ENCODE measurements around the gene FAM117B. TPM values are rescaled to one million over a fixed set of nuclear protein-coding genes. Genes with fewer than 3 reads are reported as not detected.

Gene FAM117B
- 10 to 100 TPM; 11.4 to 16.7 TPM for total RNA-seq

DNA sequence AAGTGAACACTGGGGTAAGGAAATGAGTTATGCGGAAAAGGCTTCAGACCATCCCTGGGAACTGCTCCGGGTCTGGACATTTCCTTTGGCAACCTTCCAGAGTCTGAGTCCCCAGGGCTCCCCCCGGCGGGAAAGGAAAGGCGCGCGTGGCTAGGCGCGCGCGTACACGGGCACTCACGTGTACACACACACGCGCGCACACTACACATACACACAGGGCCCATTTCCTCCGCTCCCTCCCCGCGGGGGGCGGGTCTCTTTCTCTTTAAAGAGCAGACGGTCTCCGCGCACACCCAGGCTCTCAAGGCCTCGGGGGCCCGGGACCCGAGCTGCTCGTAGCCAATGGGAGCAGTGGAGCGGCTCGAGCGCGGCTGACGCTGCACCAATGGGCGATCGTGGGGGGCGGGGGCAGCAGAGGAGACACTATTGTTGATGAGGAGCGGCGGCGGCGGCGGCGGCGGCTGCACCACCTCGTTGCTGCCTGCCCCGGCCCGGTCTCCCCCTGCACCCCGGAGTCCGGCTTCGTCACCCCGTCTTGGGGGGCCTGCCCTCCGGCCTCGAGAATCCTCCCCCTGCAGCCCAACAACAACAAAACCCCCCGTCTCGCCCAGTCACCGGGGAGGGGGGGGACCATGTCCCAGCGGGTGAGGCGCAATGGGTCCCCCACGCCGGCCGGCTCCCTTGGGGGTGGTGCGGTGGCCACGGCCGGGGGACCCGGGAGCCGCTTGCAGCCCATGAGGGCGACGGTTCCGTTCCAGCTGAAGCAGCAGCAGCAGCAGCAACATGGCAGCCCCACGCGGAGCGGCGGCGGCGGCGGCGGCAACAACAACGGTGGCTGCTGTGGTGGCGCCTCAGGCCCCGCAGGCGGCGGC, at the start of gene FAM117B:
Gene FAM117B, plus strand, starts transcription at position 414 of the 872 bp plus-strand sequence. Its CDS starts 219 bp downstream, at position 633.
- Mint-ChIP-seq H3K4me3 (peak within 1 kb of the TSS; percentile 97 to 99), H3K36me3 (ENCODE audit: insufficient read depth in 2 of 2) (peaks cover 2 to 6% of the 10 kb centered on the region in 2 donors), H3K9me3 (no peaks in the 10 kb centered on the region), H3K27me3 (ENCODE audit: low read depth) (no peaks in the 10 kb centered on the region), H3K4me1 (ENCODE audit: low read depth) (peaks cover 63% of the 10 kb centered on the region), H3K27ac (peak within 1 kb of the TSS; percentile 96)
- DNase-seq (peak; percentile 97 to 99), ATAC-seq (replicated peaks in 1 of 2) (peak; percentile 88 to 90)

- Mint-ChIP-seq H3K36me3 (ENCODE audit: insufficient read depth in 2 of 2) (no peaks in the 10 kb centered on the region), H3K27me3 (ENCODE audit: low read depth) (no peaks in the 10 kb centered on the region), H3K27ac (no peak overlapping the region), H3K9me3 (no peaks in the 10 kb centered on the region), H3K4me1 (ENCODE audit: low read depth) (peaks cover 14% of the 10 kb centered on the region), H3K4me3 (peak overlapping the region; percentile 50 to 60)
- ATAC-seq (replicated peaks in 1 of 2) (peak; percentile 93 to 95), DNase-seq (peak; percentile 69 to 74)
Observed at GRCh38 chr2:202588647-202589581, 45.9 kb upstream of the FAM117B start.

- ATAC-seq (replicated peaks in 1 of 2), result no peak
- Mint-ChIP-seq H3K9me3 (no peaks in the 10 kb centered on the region), H3K36me3 (ENCODE audit: insufficient read depth in 2 of 2) (no peaks in the 10 kb centered on the region), H3K27me3 (ENCODE audit: low read depth) (no peaks in the 10 kb centered on the region), H3K27ac (no peak overlapping the region), H3K4me3 (no peak overlapping the region), H3K4me1 (ENCODE audit: low read depth) (peaks cover 14% of the 10 kb centered on the region)
- DNase-seq, result no peak
Observed at GRCh38 chr2:202589582-202589949, 45.2 kb upstream of the FAM117B start.

- DNase-seq (no peak), ATAC-seq (replicated peaks in 1 of 2) (no peak)
- H3K27me3 Mint-ChIP-seq (ENCODE audit: low read depth), result no peaks in the 10 kb centered on the region
- H3K36me3 Mint-ChIP-seq (ENCODE audit: insufficient read depth in 2 of 2), result no peaks in the 10 kb centered on the region
- no peak overlapping the region for H3K4me3 Mint-ChIP-seq
- peaks cover 21% of the 10 kb centered on the region for H3K4me1 Mint-ChIP-seq (ENCODE audit: low read depth)
- no peak overlapping the region for H3K27ac Mint-ChIP-seq
- H3K9me3 Mint-ChIP-seq, result no peaks in the 10 kb centered on the region
Observed at GRCh38 chr2:202592566-202592965, 42.2 kb upstream of the FAM117B start.

DNA sequence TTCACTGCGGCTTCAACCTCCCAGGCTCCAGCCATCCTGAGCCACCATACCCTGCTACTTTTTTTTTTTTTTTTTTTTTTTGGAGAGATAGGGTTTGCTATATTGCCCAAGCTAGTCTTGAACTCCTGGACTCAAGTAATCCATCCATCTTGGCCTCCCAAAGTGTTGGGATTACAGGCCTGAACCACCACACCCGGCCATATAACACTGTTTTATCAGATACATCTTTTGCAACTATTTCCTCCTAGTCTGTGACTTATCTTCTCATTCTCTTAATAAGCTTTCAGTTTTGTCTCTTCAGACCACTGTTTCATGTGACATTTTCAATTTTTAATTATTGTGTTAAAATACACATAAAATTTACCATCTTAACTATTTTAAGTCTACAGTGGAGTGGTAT, 35.7 kb upstream of the FAM117B start:
- Mint-ChIP-seq H3K27me3 (ENCODE audit: low read depth) (no peaks in the 10 kb centered on the region), H3K4me3 (no peak overlapping the region), H3K9me3 (no peaks in the 10 kb centered on the region), H3K36me3 (ENCODE audit: insufficient read depth in 2 of 2) (no peaks in the 10 kb centered on the region), H3K27ac (no peak overlapping the region), H3K4me1 (ENCODE audit: low read depth) (peaks cover 23% of the 10 kb centered on the region)
- ATAC-seq (replicated peaks in 1 of 2), result no peak
- DNase-seq, result no peak

DNA sequence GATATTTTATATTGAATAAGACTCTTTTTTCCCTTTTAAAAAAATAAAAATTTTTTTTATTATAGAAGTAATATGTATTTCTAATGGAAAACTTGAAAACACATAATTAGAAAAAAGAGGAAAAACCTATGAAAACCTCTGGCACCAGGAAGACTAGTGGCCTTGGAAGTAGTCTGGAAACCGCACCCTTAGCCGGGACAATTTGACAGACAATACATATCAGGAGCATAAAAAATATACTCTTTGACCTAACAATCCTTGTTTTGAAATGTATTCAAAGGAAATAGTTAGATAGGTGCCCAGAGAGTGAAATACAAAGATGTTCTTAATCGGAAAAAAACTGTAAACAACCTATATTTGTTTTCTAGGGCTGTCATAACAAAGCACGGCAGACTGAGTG, 34.9 kb upstream of the FAM117B start:
- DNase-seq (no peak), ATAC-seq (replicated peaks in 1 of 2) (no peak)
- Mint-ChIP-seq H3K9me3 (no peaks in the 10 kb centered on the region), H3K27me3 (ENCODE audit: low read depth) (no peaks in the 10 kb centered on the region), H3K36me3 (ENCODE audit: insufficient read depth in 2 of 2) (no peaks in the 10 kb centered on the region), H3K4me3 (no peak overlapping the region), H3K27ac (no peak overlapping the region), H3K4me1 (ENCODE audit: low read depth) (peaks cover 28% of the 10 kb centered on the region)

GRCh38 chr2:202604699-202605098, 30.1 kb upstream of the FAM117B start:
- peaks cover 32% of the 10 kb centered on the region for H3K4me1 Mint-ChIP-seq (ENCODE audit: low read depth)
- no peaks in the 10 kb centered on the region for H3K9me3 Mint-ChIP-seq
- peaks cover 0 to 1% of the 10 kb centered on the region in 2 donors for H3K36me3 Mint-ChIP-seq (ENCODE audit: insufficient read depth in 2 of 2)
- no peak overlapping the region for H3K27ac Mint-ChIP-seq
- no peak overlapping the region for H3K4me3 Mint-ChIP-seq
- H3K27me3 Mint-ChIP-seq (ENCODE audit: low read depth), result no peaks in the 10 kb centered on the region
- no peak for ATAC-seq (replicated peaks in 1 of 2)
- DNase-seq, result no peak

DNA sequence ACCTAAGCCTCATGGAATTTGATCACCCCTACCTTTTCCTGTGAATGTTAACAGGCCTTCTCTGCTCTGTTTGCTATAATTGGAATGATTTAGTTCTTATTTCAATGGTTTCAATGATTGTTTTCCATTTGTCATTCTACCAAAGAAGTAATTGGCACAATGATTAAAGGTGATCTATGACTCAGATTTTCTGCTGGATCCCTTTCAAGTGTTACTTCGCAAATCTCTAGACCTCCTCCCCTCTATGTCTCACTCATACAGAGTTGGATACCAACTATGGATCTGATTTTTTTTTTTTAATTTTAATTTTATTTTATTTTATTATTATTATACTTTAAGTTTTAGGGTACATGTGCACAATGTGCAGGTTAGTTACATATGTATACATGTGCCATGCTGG, 29.6 kb upstream of the FAM117B start:
- Mint-ChIP-seq H3K27ac (no peak overlapping the region), H3K36me3 (ENCODE audit: insufficient read depth in 2 of 2) (peaks cover 0 to 1% of the 10 kb centered on the region in 2 donors), H3K4me3 (no peak overlapping the region), H3K4me1 (ENCODE audit: low read depth) (peaks cover 37% of the 10 kb centered on the region), H3K9me3 (no peaks in the 10 kb centered on the region), H3K27me3 (ENCODE audit: low read depth) (no peaks in the 10 kb centered on the region)
- DNase-seq, result no peak
- ATAC-seq (replicated peaks in 1 of 2), result no peak

- Mint-ChIP-seq H3K4me3 (no peak overlapping the region), H3K36me3 (ENCODE audit: insufficient read depth in 2 of 2) (peaks cover 0 to 1% of the 10 kb centered on the region in 2 donors), H3K27ac (no peak overlapping the region), H3K9me3 (no peaks in the 10 kb centered on the region), H3K27me3 (ENCODE audit: low read depth) (no peaks in the 10 kb centered on the region), H3K4me1 (ENCODE audit: low read depth) (peaks cover 29% of the 10 kb centered on the region)
- ATAC-seq (replicated peaks in 1 of 2) (no peak), DNase-seq (no peak)
Observed at GRCh38 chr2:202608142-202608852, 26.5 kb upstream of the FAM117B start.

DNA sequence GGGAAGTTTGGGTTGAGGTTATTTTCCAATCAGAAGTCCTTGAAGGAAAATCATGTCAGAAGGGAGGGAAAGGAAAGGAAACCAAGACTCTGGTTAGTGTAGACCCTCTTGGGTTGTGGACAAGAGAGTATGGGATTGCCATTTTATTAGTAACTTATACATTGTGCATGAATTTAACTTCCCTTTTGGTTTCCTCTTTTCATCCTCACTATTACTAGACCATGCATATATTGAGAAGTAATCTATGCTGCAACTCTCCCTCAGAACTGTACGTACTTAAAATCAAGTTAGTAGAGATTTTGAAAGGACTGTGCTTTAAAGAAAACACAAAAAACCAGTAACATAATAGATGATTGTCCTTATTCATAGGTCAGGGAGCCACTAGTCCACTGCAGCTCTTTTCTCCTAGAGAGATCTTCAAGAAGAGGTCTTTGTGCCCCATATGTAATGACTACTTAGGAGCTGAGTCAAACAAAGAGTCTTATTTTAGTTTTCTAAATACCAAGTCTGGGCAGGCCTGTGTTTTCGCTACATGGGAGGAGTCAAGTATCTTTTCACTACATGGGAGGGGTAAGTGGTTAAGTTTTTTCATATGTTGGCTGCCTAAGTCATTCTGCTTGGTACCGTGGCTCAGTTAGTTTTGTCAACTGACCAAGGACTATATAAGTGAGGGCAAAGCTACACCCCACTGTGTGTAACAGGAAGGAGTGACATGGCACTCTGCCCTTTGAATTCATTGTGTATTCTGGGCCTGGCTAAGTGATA, 25.2 kb upstream of the FAM117B start:
- ATAC-seq (replicated peaks in 1 of 2) (peak; percentile 93), DNase-seq (peak; percentile 25 to 48)
- no peaks in the 10 kb centered on the region for H3K9me3 Mint-ChIP-seq
- H3K4me3 Mint-ChIP-seq, result peak overlapping the region in 1 of 2 donors; percentile 6
- H3K27ac Mint-ChIP-seq, result no peak overlapping the region
- H3K4me1 Mint-ChIP-seq (ENCODE audit: low read depth), result peaks cover 28% of the 10 kb centered on the region
- H3K27me3 Mint-ChIP-seq (ENCODE audit: low read depth), result no peaks in the 10 kb centered on the region
- peaks cover 0 to 1% of the 10 kb centered on the region in 2 donors for H3K36me3 Mint-ChIP-seq (ENCODE audit: insufficient read depth in 2 of 2)

- Mint-ChIP-seq H3K9me3 (no peaks in the 10 kb centered on the region), H3K4me3 (no peak overlapping the region), H3K4me1 (ENCODE audit: low read depth) (peaks cover 20% of the 10 kb centered on the region), H3K27ac (no peak overlapping the region), H3K27me3 (ENCODE audit: low read depth) (no peaks in the 10 kb centered on the region), H3K36me3 (ENCODE audit: insufficient read depth in 2 of 2) (peaks cover 0 to 1% of the 10 kb centered on the region in 2 donors)
- DNase-seq, result no peak
- no peak for ATAC-seq (replicated peaks in 1 of 2)
Observed at GRCh38 chr2:202610380-202610779, 24.4 kb upstream of the FAM117B start.

DNA sequence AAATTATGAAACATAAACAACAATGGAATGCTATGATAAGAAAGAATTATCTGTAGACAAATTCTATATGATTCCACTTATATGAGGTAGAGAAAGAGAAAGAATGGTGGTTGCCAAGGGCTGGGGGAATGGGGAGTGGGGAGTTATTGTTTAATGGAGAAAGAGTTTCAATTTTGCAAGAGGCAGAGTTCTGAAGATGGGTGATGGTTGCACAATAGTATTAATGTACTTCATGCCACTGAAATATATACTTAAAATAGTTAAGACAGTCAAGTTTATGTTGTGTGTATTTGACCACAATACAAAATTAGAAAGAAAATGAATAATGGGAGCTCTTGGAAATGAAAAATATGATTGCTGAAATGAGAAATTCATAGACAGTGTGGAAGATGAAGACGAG, 22.6 kb upstream of the FAM117B start:
- H3K27me3 Mint-ChIP-seq (ENCODE audit: low read depth), result no peaks in the 10 kb centered on the region
- DNase-seq (no peak), ATAC-seq (replicated peaks in 1 of 2) (no peak)
- no peak overlapping the region for H3K27ac Mint-ChIP-seq
- H3K9me3 Mint-ChIP-seq, result no peaks in the 10 kb centered on the region
- peaks cover 20% of the 10 kb centered on the region for H3K4me1 Mint-ChIP-seq (ENCODE audit: low read depth)
- no peaks in the 10 kb centered on the region for H3K36me3 Mint-ChIP-seq (ENCODE audit: insufficient read depth in 2 of 2)
- no peak overlapping the region for H3K4me3 Mint-ChIP-seq

Data from activated T-cell treated with anti-CD3 and anti-CD28 coated beads, Interleukin-2, amount 50 U/mL, for 72 hours (primary cell).